ENCODE data around the gene OBI1.

The OBI1 gene

GRCh38 chr13:78587395-78587794 lies 71.6 kb downstream of the OBI1 start:
- no peak for DNase-seq (ENCODE audit: low read depth, low spot score)
- Histone ChIP-seq H3K27me3 (ENCODE audit: control insufficient read depth, insufficient read depth, low read length) (peaks cover 17% of the 10 kb centered on the region), H3K27ac (ENCODE audit: low read length) (no peak overlapping the region), H3K9me3 (ENCODE audit: control insufficient read depth, insufficient read depth, low read length) (no peaks in the 10 kb centered on the region; the same call in 1 of the 2 replicates), H3K4me1 (ENCODE audit: control insufficient read depth, insufficient read depth, low read length) (no peaks in the 10 kb centered on the region; the same call in 1 of the 2 replicates), H3K36me3 (ENCODE audit: control insufficient read depth, insufficient read depth, low read length) (no peaks in the 10 kb centered on the region), H3K4me3 (ENCODE audit: low read length) (no peak overlapping the region)
- WGBS (ENCODE audit: insufficient coverage, insufficient read length), result no CpG with 5 or more reads among the region's 18 CpGs

GRCh38 chr13:78586706-78587105 lies 72.2 kb downstream of the OBI1 start:
- no peak overlapping the region for H3K27ac ChIP-seq (ENCODE audit: low read length)
- no peak overlapping the region for H3K4me3 ChIP-seq (ENCODE audit: low read length)
- peaks cover 17% of the 10 kb centered on the region for H3K27me3 ChIP-seq (ENCODE audit: control insufficient read depth, insufficient read depth, low read length)
- H3K36me3 ChIP-seq (ENCODE audit: control insufficient read depth, insufficient read depth, low read length), result no peaks in the 10 kb centered on the region
- no peaks in the 10 kb centered on the region; the same call in 1 of the 2 replicates for H3K9me3 ChIP-seq (ENCODE audit: control insufficient read depth, insufficient read depth, low read length)
- DNase-seq (ENCODE audit: low read depth, low spot score), result peak; percentile 91
- H3K4me1 ChIP-seq (ENCODE audit: control insufficient read depth, insufficient read depth, low read length), result no peaks in the 10 kb centered on the region; the same call in 1 of the 2 replicates
- no CpG with 5 or more reads among the region's 21 CpGs for WGBS (ENCODE audit: insufficient coverage, insufficient read length)

GRCh38 chr13:78576261-78576660 lies 82.7 kb downstream of the OBI1 start:
- WGBS (ENCODE audit: insufficient coverage, insufficient read length), result no CpG with 5 or more reads among the region's 4 CpGs

GRCh38 chr13:78572459-78572858 lies 86.5 kb downstream of the OBI1 start:
- Histone ChIP-seq H3K27ac (ENCODE audit: low read length) (no peak overlapping the region), H3K4me1 (ENCODE audit: control insufficient read depth, insufficient read depth, low read length) (no peaks in the 10 kb centered on the region), H3K4me3 (ENCODE audit: low read length) (no peak overlapping the region), H3K36me3 (ENCODE audit: control insufficient read depth, insufficient read depth, low read length) (no peaks in the 10 kb centered on the region), H3K27me3 (ENCODE audit: control insufficient read depth, insufficient read depth, low read length) (no peaks in the 10 kb centered on the region), H3K9me3 (ENCODE audit: control insufficient read depth, insufficient read depth, low read length) (no peaks in the 10 kb centered on the region)
- WGBS (ENCODE audit: insufficient coverage, insufficient read length), result no CpG with 5 or more reads among the region's 5 CpGs
- no peak for DNase-seq (ENCODE audit: low read depth, low spot score)

More at GRCh38 chr13:78576261-78576660, 82.7 kb downstream of the OBI1 start:
- no peaks in the 10 kb centered on the region for H3K9me3 ChIP-seq (ENCODE audit: control insufficient read depth, insufficient read depth, low read length)
- H3K4me1 ChIP-seq (ENCODE audit: control insufficient read depth, insufficient read depth, low read length), result no peaks in the 10 kb centered on the region
- no peak overlapping the region for H3K27ac ChIP-seq (ENCODE audit: low read length)
- no peaks in the 10 kb centered on the region for H3K36me3 ChIP-seq (ENCODE audit: control insufficient read depth, insufficient read depth, low read length)
- no peaks in the 10 kb centered on the region for H3K27me3 ChIP-seq (ENCODE audit: control insufficient read depth, insufficient read depth, low read length)
- H3K4me3 ChIP-seq (ENCODE audit: low read length), result no peak overlapping the region
- DNase-seq (ENCODE audit: low read depth, low spot score), result no peak

GRCh38 chr13:78569029-78569428 lies 89.9 kb downstream of the OBI1 start:
- DNase-seq (ENCODE audit: low read depth, low spot score), result no peak
- Histone ChIP-seq H3K27me3 (ENCODE audit: control insufficient read depth, insufficient read depth, low read length) (no peaks in the 10 kb centered on the region), H3K4me3 (ENCODE audit: low read length) (no peak overlapping the region), H3K36me3 (ENCODE audit: control insufficient read depth, insufficient read depth, low read length) (no peaks in the 10 kb centered on the region), H3K27ac (ENCODE audit: low read length) (no peak overlapping the region), H3K4me1 (ENCODE audit: control insufficient read depth, insufficient read depth, low read length) (no peaks in the 10 kb centered on the region), H3K9me3 (ENCODE audit: control insufficient read depth, insufficient read depth, low read length) (no peaks in the 10 kb centered on the region)
- no CpG with 5 or more reads among the region's 1 CpG for WGBS (ENCODE audit: insufficient coverage, insufficient read length)

- no peaks in the 10 kb centered on the region for H3K27me3 ChIP-seq (ENCODE audit: control insufficient read depth, insufficient read depth, low read length)
- H3K27ac ChIP-seq (ENCODE audit: low read length), result no peak overlapping the region
- no peaks in the 10 kb centered on the region for H3K9me3 ChIP-seq (ENCODE audit: control insufficient read depth, insufficient read depth, low read length)
- no peak overlapping the region for H3K4me3 ChIP-seq (ENCODE audit: low read length)
- H3K4me1 ChIP-seq (ENCODE audit: control insufficient read depth, insufficient read depth, low read length), result no peaks in the 10 kb centered on the region
- no peak for DNase-seq (ENCODE audit: low read depth, low spot score)
- no CpG with 5 or more reads among the region's 5 CpGs for WGBS (ENCODE audit: insufficient coverage, insufficient read length)
- no peaks in the 10 kb centered on the region for H3K36me3 ChIP-seq (ENCODE audit: control insufficient read depth, insufficient read depth, low read length)
Observed at GRCh38 chr13:78566631-78567030, 92.3 kb downstream of the OBI1 start.

Data from iPS DF 6.9 (cell line).